ENCODE measurements around the gene VPS33B. TPM values are rescaled to one million over a fixed set of nuclear protein-coding genes. Genes with fewer than 3 reads are reported as not detected.
A peak's percentile ranks its signal among the peaks of the same experiment; 100 is the strongest.
"Not testable (repeated sequence)": the region's sequence is repeated elsewhere in the genome, so short reads cannot be mapped to it uniquely, and the experiment has no call there.

Gene VPS33B
- 3.2 and 14.6 TPM in 2 replicates for total RNA-seq (2014; rRNA removed; shearing (Covaris generic); ENCODE audit: low replicate concordance)

DNA sequence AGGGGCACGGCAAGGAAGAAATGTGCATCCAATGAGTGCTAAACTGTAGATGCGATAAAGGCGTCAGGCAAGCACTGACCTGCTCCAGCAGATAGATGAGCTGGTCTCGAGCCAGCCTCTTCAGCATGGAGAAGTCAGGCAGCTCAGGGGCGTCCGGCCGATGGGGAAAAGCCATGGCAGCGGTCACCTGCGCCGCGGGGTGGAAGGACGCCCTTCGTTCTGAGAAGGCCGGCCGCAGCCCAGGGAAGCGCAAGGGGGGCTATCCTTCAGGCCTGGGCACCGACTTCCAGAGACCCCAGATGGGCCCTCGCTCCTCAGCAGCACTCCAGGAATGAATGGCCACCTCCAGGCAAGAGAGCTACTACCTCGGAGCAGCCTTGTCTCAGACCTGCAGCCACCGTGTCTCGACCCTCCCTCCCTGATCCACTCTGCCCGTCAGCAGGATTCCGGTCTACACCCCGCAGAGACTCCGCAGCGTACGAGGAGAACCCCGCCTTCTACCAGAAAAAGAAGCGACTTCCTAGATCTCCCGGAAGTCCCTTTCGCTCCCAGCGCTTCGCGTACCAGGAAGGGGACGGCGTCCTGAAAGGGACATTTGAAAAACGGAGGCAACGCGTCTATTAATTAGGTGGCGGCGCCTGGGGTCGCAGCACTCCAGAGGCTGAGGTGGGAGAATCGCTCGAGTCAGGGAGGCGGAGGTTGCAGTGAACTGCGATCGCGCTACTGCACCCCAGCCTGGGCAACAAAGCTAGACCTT, at the start of gene VPS33B:
Gene VPS33B (minus strand): TSS at position 520 of the 757 bp plus-strand sequence. CDS start 345 bp downstream, at position 175.
- peak; percentile 86 for DNase-seq
- H3K4me3 ChIP-seq, result peak within 1 kb of the TSS; percentile 80
- 0 out of 2 replicates have a peak, but pooled peaks cover 2% of the 10 kb centered on the region for H3K36me3 ChIP-seq
- H3K9me3 ChIP-seq, result no peaks in the 10 kb centered on the region
- H3K27me3 ChIP-seq, result no peaks in the 10 kb centered on the region

DNA sequence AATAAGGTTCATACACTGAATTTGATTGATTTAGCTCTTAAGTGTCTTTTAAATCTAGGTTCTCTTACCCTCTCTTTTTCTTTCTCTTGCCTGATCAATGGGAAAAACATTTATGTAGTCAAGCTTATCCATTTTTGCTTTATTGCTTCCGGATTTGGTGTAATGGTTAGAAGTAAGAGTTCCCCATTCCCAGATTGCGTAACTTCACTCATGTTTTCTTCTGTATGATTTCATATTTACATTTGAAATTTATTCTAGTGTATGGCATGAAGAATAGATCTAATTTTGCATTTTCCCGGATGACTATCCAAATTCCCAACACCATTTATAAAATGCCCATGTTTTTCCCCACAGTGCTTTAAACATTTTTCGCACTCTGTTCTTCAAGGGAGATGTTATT, 49.8 kb upstream of the VPS33B start:
- Histone ChIP-seq H3K9me3 (no peaks in the 10 kb centered on the region), H3K27me3 (peaks cover 32% of the 10 kb centered on the region), H3K4me3 (no peak overlapping the region), H3K36me3 (no peaks in the 10 kb centered on the region)
- DNase-seq, result no peak

DNA sequence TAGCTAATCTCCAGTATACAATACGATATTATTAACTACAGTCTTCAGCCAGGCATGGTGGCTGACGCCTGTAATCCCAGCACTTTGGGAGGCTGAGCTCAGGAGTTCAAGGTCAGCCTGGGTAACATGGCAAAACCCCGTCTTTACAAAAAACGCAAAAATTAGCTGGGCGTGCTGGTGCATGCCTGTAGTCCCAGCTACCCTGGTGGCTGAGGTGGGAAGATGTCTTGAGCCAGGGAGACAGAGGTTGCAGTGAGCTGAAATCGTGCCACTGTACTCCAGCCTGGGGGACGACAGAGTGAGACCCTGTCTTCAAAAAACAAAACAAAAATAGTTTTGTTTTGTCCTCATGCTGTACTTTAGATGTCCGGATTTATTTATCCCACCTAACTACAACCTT, 48.5 kb upstream of the VPS33B start:
- peaks cover 32% of the 10 kb centered on the region for H3K27me3 ChIP-seq
- no peak for DNase-seq
- no peak overlapping the region for H3K4me3 ChIP-seq
- no peaks in the 10 kb centered on the region for H3K9me3 ChIP-seq
- no peaks in the 10 kb centered on the region for H3K36me3 ChIP-seq

DNA sequence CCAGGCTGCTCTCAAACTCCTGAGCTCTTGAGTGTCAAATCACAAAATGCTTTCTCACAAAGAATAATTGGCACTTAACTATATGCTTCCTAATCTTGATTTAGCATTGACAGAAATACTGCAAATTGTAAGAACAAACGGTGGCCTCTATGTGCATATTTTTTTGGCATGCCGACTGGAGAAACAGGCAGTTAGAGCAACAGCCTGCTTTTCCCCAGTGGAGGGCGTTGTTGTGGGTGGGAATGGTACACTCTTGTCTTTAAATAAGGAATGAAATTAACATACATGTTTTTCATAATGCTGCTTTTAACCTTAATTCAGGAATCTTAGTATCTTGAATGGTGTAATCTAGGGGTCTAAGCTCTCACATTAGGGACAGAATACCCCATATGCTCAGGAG, 46.6 kb upstream of the VPS33B start:
- no peaks in the 10 kb centered on the region for H3K36me3 ChIP-seq
- no peak for DNase-seq
- H3K27me3 ChIP-seq, result peaks cover 32% of the 10 kb centered on the region
- H3K4me3 ChIP-seq, result no peak overlapping the region
- H3K9me3 ChIP-seq, result 0 out of 2 replicates have a peak, but pooled peaks cover 2% of the 10 kb centered on the region

DNA sequence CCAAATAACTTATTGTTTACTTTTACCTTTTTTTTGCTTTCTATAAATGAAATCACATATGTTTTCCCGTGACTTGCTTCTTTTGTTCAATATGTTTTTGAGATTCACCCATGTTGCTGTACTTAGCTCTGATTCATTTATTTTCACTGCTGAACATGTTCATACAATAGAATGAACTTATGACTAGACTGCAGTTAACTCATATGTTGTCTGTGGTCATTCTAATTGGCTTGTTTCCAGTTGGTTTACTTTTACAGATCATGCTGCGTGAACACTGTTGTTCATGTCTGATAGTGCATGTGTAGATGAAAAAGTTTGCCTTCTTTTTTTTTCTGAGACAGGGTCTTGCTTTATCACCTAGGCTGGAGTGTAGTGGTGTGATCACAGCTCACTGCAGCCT, 46.0 kb upstream of the VPS33B start:
- Histone ChIP-seq H3K9me3 (0 out of 2 replicates have a peak, but pooled peaks cover 2% of the 10 kb centered on the region), H3K27me3 (peaks cover 29% of the 10 kb centered on the region), H3K4me3 (no peak overlapping the region), H3K36me3 (no peaks in the 10 kb centered on the region)
- no peak for DNase-seq

DNA sequence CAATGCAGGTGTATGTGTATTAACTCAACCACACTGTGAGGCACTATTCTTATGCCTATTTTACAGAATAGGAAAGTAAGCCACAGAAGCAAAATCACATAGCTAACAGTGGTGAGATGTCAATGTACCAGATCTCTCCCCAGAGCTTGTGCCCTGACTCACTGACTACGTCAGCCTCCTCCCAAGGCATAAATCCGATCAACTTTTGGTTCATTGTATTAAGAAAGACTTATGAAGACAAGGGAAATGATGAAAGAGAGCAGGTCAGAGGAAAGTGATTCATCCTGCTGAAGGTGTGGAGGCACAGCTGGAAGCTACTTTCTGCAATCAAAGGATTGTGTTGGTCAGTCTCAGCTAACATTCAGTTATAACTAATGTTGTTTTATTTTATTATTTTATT, 44.6 kb upstream of the VPS33B start:
- no peak overlapping the region for H3K4me3 ChIP-seq
- peaks cover 21% of the 10 kb centered on the region for H3K27me3 ChIP-seq
- DNase-seq, result no peak
- no peaks in the 10 kb centered on the region for H3K36me3 ChIP-seq
- 0 out of 2 replicates have a peak, but pooled peaks cover 2% of the 10 kb centered on the region for H3K9me3 ChIP-seq

DNA sequence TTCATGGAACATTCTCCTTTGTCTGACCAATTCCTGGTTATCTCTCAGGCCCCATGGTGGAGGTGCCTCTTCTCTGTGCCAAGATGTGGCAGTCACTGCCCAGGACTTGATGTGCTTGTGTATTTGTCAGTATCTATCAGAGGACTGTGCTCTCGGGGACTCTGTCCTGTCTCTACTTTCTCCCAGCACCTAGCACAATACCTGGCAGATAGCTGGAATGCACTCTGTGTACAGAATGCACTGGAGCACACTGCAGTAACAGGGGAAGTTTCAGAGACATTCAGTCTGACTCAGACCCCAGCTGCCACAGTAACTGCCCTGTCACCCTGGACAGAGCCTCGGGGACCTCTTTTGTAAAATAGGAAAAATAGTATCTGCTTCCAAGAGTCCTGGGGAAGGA, 43.1 kb upstream of the VPS33B start:
- no peak for DNase-seq
- Histone ChIP-seq H3K36me3 (no peaks in the 10 kb centered on the region), H3K9me3 (0 out of 2 replicates have a peak, but pooled peaks cover 2% of the 10 kb centered on the region), H3K4me3 (no peak overlapping the region), H3K27me3 (peaks cover 10% of the 10 kb centered on the region; the same call in 1 of the 2 replicates)

DNA sequence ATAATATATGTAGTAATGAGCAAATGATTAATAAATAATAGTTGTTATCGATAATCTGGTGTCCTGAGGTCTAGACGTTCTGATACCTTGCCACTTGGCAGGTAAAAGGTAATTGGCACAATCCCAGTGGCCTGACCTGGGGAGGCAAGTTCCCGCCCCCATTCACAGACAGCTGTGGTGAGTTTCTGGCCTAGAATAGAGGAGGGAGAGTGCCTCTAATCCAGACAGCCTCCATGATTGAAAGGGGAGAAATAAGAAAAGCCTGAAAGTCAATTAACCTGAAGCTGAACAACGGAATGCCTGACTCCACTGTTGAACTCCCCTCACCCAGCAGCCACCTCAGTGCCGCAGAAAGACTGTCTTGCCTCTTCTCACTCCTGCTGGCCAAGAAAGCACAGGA, 39.6 kb upstream of the VPS33B start:
- no peaks in the 10 kb centered on the region for H3K36me3 ChIP-seq
- H3K9me3 ChIP-seq, result 0 out of 2 replicates have a peak, but pooled peaks cover 2% of the 10 kb centered on the region
- no peak for DNase-seq

DNA sequence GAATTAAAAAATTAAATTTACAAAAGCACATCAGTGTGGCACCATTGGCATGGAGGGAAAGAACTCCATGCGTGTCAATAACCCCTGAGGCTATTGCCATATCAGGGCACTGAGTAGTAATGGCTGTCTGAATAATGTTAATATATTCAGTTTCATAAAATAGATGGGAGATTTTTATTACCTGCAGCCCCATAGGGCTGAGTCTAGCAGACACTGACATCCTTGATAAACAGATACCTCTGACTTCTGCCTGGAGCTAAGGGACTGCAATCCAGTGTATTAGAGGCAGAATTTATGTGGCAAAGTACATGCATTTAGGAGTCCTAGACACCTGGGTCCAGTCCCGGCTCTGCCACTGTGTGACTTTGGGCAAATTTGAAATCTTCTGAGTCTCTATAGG, 38.8 kb upstream of the VPS33B start:
- H3K27me3 ChIP-seq, result peaks cover 24% of the 10 kb centered on the region
- no peak for DNase-seq
- H3K4me3 ChIP-seq, result no peak overlapping the region
- H3K36me3 ChIP-seq, result no peaks in the 10 kb centered on the region
- H3K9me3 ChIP-seq, result 0 out of 2 replicates have a peak, but pooled peaks cover 2% of the 10 kb centered on the region

More for the DNA sequence above, 39.6 kb upstream of the VPS33B start:
- Histone ChIP-seq H3K4me3 (no peak overlapping the region), H3K27me3 (peaks cover 16% of the 10 kb centered on the region)

DNA sequence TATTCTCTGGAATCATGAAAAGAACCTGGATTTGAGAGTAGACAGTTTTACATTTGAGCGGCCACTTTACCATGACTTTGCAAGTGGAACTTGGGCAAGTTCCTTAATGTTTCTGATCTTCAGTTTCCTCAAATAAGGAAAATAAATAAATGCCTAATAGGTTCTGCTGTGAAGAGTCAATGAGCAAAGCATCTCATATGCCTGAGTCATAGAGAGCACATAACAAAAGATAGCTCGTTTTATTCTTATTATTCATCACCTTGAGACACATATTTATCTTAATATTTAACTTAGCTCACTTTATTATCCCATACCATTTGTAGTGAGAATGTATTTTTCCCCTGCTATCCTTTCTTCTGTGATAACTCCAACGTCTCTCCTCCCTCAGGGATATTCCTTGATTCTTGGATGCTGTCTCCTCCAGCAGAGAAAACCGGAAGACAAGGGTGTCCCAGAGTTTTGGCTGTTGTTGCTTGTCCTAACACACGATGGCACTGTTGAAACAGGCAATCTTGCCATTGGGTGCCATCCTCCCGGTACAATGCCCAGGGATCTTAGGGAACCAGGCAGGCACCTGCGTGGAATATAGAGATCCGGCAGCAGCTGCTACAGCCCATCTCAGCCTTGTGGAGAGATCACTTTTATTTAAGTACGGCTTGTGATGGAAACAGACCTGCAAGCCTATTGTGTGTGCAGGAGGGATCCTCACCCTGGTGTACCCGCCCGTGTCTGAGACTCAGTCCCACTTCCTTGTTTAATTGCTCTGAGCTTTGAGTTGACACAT, 33.3 kb upstream of the VPS33B start:
- peaks cover 69% of the 10 kb centered on the region for H3K27me3 ChIP-seq
- no peaks in the 10 kb centered on the region for H3K36me3 ChIP-seq
- H3K9me3 ChIP-seq, result no peaks in the 10 kb centered on the region
- peak; percentile 65 for DNase-seq
- H3K4me3 ChIP-seq, result no peak overlapping the region

DNA sequence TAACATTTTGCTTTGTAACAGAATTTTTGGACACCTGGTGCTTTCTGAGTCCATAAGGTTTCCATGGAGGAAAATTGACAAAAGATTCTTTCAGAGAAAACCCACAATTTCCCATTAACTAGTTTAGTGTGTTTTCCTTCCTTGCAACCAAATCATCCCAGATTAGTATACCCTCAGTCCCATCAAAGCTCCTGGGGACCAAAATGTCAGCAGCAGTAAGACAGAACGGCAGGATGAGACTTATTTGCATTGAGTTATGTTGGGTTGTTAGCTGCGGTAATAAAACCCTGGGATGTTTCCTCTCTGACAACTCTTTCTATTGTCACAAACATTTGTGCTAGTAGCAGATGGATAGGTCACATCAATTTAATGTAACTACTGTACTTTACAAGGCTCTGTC, 32.4 kb upstream of the VPS33B start:
- no peak for DNase-seq
- no peak overlapping the region for H3K4me3 ChIP-seq
- H3K9me3 ChIP-seq, result no peaks in the 10 kb centered on the region
- H3K36me3 ChIP-seq, result no peaks in the 10 kb centered on the region
- H3K27me3 ChIP-seq, result peaks cover 69% of the 10 kb centered on the region

DNA sequence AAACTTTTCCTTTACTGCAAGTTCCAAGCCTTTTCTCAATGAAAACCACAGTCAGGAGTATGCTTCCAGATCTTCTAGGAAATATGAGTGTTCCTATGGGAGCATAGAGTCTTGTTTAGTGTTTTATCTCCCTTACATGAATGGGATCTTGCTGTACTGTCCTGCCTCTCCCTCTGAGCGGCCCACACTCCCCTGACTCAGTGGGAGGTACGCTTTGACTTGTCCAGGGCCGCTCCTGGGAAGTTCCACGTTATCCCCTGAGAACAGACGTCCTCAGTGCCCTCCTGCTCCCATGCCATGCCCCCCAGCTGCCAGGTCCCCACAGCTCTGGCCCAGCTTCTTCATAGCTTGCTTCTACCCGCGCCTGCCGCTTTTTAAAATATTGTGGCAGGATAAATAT, 28.9 kb upstream of the VPS33B start:
- no peak for DNase-seq
- H3K36me3 ChIP-seq, result no peaks in the 10 kb centered on the region

DNA sequence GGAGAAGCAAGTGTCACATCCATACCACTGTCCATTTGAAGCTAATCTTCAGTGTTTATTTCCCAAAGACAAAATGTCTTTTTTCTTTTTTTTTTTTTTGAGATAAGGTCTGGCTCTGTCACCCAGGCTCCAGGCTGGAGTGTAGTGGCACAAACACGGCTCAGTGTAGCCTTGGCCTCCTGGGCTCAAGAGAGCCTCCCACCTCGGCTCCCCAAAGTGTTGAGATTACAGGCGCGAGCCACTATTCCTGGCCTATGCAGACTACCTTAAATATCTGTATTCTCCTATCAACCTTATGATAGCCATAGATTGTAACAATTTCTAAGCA, 27.7 kb upstream of the VPS33B start:
- Histone ChIP-seq H3K27me3 (peaks cover 40% of the 10 kb centered on the region), H3K4me3 (no peak overlapping the region), H3K9me3 (no peaks in the 10 kb centered on the region), H3K36me3 (no peaks in the 10 kb centered on the region)
- DNase-seq, result no peak

More for the DNA sequence above, 28.9 kb upstream of the VPS33B start:
- Histone ChIP-seq H3K9me3 (no peaks in the 10 kb centered on the region), H3K4me3 (no peak overlapping the region), H3K27me3 (peaks cover 50% of the 10 kb centered on the region)

DNA sequence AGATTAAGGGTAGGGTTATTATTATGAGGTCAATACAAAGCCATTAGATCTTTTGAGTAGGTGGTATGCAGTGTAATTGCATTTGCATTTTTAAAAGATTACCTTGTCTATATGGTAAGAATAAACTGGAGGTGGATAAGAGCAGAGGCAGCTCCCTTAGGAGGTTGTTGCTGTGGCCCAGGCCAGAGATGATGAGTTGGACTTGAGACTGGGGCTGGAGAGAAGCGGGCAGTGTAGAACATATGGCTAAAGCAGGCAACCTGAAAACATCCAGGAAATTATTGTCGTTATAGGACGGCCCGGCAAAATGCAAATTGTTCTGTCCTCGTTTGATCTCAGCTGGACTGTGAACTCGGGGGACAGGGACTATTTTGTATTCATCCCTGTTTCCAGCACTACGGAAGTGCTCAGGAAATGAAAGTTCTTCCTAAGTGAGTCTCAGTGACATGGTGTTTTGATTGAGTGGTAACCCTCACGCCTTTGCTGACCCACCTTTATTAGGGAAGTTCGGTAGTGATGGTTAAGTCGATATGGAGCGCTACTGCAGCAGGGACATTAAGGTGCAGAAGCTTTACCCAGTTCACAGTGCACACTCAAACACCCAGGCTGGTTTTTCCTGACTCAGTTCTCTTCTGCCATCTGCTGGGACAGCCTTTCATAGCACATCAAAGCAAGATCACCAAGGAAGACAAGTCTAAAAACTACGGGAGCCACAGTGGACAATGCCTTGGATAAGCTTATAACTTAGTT, 27.2 kb upstream of the VPS33B start:
- peak; percentile 32 for DNase-seq
- Histone ChIP-seq H3K4me3 (no peak overlapping the region), H3K9me3 (no peaks in the 10 kb centered on the region), H3K27me3 (peaks cover 35% of the 10 kb centered on the region), H3K36me3 (no peaks in the 10 kb centered on the region)

DNA sequence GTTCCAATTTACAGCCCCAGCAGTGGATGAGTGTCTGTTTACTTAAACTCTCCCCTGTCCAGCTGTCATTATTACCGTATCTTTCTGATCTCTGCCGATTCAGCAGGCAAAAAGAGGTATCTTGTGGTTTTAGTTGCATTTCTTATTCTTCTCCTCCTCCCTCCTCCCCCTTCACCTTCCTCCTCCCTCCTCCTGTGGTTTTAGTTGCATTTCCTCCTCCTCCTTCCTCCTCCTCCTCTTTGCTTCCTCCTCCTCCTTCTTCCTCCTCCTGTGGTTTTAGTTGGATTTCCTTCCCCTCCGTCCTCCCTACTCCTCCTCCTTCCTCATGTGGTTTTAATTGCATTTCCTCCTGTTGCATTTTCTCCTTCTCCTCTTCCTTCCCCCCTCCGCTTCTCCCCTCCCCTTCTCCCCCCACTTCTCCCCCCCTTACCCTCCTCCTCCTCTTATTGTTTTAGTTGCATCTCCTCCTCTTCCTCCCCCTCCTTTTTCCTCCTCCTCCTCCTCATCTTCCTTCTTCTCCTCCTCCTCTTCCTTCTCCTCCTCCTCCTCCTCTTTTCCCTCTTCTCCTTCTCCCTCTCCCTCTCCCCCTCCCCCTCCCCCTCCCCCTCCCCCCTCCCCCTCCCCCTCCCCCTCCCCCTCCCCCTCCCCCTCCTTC, 25.3 kb upstream of the VPS33B start:
- Histone ChIP-seq H3K36me3 (no peaks in the 10 kb centered on the region), H3K27me3 (peaks cover 18% of the 10 kb centered on the region), H3K4me3 (no peak overlapping the region), H3K9me3 (no peaks in the 10 kb centered on the region)
- no peak for DNase-seq

DNA sequence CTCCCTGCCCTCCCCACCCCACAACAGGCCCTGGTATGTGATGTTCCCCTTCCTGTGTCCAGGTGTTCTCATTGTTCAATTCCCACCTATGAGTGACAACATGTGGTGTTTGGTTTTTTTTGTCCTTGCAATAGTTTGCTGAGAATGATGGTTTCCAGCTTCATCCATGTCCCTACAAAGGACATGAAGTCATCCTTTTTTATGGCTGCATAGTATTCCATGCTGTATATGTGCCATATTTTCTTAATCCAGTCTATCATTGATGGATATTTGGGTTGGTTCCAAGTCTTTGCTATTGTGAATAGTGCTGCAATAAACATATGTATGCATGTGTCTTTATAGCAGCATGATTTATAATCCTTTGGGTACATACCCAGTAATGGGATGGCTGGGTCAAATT, 23.7 kb upstream of the VPS33B start:
- H3K36me3 ChIP-seq, H3K9me3 ChIP-seq, H3K27me3 ChIP-seq, DNase-seq, H3K4me3 ChIP-seq: not testable (repeated sequence)
